RPMI8226 (cell line): ENCODE data around the gene CERK.

ENCODE experiments used
- DNase-seq: peaks from one replicate; pipeline ENCODE4 v3.0.0-alpha.2; 2015

CERK gene

DNA sequence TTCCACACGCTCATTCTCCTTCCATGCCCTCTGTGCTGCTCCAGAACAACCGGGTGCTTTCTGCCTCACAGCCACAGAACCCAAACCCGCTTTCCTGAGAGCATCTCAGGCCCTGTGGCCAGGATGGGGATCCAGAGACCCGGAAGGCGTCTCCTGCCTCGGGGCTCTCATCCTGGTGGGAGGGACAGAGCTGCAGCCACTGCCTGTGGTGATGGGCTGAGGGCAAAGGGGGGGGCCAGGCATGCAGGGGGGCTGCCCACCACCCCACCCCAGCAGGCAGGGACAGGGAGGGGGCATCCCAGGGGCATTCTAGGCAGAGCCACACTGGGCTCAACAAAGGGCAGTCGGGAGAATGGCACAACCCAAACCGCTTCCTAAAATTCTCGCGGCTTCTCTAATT lies 41.4 kb downstream of the CERK start:
- DNase-seq, result no peak

DNA sequence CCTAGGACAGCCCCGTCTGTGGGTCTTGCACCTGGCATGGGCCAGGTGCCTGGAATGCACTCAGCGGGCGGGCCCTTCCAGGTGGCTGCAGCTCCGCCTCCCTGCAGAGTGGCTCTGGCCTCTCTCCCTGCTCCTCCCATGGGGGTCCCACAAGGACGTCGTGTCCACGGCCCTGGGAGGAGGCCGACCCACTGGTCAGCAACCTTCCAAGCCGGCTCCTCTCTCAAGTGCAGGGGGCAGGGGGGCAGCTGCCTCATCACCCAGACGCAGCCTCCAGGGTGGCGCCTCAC lies 41.9 kb downstream of the CERK start:
- DNase-seq, result no peak

DNA sequence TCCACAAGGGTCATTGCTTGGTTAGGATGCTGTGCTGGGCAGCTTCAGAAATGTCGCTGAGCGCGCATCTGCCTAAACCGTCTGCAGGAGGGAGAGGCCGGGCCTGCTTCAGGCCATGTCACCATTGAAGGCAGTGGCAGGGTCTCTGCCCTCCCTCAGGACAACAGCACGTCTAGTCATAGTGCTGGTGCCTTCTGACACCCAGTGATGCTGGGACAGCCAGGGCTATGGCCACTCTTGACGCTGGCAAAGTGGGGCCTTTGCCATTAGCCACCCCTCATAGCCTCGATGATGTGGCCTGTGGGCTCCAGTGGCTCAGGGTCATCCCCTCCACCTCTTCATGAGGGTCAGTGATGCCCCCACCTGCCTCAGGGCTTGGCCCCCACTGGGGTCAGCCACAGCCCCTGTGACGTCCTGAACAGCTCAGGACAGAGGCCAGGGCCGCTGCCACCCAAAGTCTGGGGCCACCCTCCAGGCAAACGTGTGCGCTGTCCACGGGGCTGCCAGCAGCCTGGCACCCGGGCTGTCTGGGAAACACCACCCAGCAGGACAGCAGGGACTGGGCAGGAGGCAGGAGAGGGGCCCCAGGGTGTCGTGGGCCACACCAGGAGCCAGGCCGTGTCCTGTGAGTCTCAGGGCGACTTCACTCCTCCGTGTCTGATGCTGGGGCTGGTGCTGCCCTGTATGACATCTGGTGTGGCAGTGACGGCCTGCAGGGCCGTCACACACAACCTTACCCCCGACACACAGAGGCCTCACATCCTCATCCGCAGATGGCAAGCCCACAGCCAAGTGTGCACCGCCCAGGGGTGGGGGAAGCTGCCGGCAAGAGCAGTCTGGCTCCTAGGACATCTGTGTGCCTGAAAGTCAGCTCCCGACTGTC lies 42.5 kb downstream of the CERK start:
- no peak for DNase-seq

DNA sequence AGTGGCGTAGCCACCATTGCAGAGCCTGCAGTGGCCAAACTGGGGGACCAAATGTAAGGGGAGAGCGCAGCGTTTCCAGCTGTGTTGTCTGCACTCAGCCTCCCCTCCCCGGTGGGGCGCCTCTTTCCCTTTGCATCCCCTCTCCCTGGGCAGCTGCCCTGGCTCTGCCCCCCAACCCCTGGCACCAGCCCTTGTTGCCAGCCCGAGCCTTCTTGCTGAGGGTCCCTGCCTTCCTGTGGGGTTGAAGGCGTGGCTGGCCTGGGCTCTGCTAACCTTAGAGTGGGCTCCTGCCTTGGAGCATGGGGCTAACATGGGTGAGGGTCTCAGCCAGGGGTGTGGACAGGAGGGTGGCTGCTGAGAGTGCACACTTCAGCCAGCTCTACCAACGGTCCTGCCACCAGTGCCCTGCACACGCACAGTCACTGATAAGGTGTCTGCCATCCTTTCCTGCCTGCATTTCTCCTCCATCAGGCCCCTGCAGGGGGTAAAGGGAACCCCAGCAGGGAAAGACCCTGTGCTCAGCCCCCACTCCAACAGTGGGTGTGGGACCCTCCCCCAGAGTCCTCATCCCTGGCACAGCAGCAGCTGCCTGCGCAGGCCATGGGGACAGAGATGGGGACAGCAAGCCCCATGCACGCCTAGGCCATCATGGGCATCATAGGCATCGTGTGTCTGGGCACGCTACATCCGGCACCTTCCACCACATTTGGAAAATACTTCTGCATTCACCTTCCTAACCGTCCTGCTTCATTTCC lies 43.5 kb downstream of the CERK start:
- no peak for DNase-seq

DNA sequence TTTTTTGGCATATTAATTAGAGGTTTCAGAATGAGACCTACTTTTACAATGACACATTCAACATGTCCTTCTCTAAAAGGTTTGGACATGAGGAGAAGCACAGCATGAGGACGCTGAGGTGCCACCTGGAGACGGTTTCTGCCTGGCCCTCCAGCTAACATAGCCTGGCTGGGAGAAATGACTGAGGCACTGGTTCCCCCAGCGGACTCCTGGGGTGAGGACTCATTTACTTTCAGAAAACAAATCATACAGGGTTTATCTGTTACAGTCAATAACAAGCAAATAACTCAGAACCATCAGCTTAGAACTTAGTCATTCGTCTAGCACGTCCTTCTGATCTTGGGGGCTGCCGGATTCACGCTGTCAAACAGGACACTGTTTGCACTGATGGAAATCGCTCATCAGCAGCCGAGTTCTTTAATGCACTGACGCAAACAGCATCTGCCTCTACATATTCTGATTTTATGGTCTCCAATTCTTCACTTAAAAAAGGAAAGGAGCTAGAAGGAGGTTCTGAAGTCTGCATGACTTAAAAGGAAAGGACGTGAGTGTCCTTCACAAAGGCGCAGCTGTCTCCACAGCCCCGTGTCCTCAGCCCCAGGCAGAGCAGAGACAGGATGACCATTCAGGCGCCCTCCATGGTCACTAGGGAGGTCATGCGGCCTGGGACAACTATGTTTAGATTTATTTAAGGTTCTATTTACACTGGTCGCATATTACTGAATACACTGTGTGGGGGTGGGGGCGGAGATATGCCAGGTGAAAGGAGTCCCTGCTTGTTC lies 44.2 kb downstream of the CERK start:
- DNase-seq, result no peak

DNA sequence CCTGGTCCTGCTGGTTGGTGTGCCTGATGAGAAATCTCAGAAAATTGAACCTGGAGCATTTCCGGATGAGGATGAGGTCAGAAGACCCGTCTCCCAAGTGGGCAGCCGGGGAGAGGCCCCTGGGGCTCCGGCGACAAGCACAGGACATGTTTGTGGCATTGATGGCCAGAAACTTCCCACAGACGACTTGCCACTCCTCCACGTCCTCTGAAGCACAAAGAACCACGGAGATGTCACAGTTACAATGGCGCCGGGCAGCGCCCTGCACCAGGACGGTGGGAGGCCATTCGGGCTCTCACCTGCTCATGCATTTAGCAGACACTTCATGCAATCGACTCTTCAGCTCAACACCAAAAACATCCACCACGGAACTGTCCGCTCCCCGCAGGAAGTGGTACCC lies 46.5 kb downstream of the CERK start:
- no peak for DNase-seq

DNA sequence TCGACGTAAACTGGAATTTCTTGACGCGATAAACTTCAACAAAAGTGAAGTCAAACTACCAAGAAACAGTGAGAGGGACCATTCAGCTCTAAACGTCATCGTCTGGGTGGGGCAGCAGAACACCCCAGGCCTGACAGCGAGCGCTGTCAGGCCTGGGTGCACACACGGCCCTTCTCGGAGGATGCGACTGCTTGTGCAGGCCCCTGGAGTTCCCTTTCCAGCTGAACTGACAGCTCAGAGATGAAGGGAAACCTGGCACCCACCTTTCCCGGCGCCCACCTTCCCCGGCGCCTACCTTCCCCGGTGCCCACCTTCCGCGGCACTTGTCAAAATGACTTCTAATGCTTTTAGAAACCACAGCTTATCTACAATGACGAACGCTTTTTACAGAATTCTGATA lies 47.9 kb downstream of the CERK start:
- no peak for DNase-seq

DNA sequence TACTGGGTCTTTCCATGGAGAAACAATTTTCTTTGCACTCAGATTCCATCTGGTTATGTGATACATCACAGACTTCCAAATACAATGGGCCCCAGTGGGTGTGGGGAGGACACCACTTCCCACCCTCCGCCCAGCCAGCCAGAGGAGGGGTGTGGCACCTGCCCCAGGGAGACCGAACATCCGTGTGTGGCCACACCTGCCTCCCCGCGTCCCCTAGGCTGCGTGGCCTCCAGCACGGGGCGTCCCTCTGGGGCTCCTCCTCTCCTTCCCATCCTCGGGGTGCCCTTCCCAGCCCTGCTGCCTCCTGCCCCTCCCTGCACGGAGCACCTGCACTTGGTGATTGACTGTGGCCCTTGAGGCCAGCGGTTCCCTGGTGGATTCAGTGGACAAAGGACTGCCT lies 49.1 kb downstream of the CERK start:
- no peak for DNase-seq

DNA sequence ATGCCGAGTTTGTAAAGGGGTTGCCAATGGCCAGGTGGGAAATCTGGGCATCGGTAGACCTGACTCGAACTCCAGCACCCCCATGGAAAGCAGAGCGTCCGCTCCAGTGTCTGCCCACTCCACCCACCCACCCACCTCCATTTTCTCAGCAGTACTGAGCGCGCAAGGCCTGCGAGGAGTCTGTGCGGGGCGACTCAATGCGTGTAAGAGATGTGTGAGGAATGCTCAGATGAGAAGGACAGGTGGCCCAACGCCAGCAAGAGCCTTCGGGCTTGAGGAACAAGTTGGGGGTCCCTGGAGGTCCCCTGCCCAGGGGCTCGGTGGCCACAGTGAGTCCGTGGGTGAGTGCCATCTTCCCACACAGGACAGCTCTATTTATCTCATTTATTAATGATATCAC lies 50.6 kb downstream of the CERK start:
- no peak for DNase-seq

DNA sequence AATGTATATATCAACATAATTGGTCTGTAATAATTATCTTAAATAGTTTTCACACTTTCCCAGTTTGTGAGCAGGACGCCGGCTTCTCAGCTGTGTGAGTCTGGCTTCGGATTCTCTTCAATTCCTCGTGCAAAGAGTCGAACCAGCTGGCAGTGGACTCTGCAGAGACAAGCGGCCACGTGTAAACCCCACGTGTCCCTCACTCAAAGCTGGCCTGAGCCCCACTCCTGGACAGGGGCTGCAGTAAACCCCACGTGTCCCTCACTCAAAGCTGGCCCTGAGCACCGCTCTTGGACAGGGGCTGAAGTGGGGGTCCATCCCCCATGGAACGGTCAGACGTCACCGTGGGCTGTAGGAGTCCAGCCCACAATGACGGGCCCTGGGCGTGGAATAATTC lies 51.0 kb downstream of the CERK start:
- DNase-seq, result no peak

DNA sequence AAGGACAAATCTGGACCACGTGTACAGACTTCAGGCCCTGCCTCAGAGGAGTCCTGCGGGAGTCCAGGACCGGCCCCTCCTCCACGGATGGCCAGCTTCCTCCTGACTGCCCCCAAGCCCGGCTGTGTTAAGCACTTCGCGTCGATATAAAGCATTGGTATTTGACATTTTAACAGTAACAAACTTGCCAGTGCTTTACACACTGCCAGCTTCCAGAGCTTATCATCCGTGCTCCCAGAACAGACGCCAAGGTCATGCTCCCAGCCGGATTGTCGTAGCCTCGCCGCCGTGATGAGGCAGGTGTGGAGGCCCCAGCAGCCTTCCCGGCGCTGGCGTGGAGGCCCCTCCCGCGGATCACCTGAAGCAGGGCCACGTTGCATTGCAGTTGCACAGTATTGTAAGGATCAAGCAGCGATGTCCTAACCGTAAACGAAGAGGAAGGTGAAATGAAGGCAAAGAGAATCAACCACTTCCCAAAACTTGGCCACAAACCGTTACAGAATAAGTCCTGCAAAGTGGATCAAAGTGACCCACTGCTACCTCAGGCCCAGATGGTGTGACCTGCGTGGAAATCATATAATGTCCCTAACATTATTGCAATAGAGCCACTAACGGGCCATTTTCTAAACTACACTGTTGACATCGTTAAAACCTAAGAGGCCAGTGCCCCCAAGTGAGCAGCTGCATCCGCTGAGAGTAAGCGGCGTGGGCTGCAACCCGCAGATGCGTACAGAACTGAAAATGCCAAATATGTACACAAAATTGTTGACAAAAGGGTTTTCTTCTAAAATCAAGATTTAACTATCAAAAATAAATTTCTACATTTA lies 51.6 kb downstream of the CERK start:
- DNase-seq, result no peak

DNA sequence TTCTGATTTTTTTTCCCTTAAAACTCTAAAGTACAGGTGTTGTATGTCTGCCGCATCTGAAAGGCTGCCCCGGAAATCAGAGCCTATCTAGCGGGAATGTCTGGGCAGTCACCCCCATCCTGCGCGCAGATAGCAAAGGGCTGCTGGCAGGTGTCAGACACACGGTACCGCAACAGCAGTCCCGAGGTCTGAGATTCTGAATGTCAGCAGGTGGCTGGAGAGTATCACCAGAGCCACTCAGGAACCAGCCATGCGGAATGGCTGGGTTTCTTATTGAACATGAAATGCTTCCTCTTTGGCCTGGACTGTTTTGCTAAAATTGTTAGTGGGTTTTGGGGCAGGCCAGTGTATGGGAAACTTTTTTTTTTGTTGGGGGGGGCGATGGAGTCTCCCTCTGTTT lies 53.3 kb downstream of the CERK start:
- no peak for DNase-seq

DNA sequence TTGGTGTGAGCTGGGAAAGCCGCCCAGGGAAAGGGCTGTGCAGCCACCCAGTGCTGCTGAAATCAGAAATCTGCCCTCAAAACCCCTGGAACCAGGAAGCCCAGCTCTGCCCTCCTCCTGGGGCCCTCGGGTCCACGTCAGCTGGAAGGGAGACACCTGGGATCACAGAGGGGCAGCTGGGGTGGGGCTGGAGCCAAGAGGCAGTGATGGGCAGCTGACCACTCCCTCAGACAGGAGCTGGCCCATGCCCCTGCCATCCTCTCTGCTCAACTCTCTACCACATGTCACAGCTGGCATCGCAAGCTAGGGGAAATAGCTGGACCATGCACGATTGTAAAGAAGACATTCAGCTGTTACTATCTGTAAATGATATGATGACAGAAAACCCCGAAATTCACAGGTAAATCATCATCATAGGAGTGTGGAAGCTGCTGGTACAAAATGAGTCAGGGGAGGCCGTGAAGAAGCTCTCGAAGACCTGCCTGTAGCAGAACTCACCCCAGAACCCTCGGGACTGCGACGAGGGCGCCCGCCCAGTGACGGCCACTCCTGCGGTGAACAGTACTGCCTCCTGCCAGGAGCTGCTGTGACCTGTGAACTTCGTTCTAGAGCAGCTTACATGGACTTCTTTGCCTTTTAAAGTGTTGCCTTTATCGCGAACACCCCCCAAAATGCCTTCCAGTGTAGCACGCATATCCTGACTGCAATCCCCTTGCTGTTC lies 55.9 kb downstream of the CERK start:
- no peak for DNase-seq

DNA sequence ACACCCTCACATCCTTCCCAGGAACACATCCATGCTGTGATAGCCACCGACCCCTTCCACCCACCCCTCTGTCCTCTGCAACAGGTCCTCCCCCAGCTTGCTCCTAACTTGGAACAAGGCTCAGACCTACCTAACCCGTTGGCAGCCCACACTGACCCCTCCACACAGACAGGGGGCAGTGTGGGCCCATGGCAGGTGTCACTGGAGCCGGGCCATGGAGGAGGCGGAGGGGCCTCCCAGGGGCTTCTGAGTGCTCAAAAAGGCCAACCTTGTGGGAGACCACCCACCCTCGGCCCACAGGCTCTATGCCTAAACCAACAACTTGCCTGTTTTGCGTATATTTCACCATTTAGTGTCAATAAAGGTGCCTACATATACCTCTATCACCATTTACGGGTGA lies 57.0 kb downstream of the CERK start:
- DNase-seq, result peak; percentile 19

DNA sequence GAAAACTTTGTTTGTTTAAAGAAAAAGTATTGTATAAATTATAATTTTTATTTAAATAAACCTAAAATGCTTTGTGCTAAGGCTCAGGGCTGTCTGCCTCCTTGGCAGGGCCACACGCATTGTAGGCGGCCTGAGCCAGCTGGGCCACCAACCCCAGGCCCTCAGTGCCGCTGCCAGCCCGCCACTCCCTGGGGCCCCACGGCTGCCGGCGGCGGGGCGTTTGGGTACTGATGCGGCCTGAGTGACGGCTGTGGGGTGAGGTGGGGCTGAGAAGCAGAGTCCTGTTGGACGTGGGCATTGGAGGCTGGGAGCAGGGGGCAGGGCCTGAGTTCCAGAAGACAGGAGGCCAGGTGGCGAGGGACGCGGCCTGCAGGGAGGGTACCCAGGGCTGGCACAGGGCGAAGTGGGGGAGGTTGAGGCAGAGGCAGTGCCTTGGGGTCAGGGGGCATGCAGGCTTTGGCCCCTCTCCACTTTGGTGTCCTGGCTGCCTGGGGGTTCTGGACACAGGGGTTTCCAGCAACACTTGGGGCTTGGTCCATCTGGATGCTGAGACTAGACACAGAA lies 58.3 kb downstream of the CERK start:
- no peak for DNase-seq

DNA sequence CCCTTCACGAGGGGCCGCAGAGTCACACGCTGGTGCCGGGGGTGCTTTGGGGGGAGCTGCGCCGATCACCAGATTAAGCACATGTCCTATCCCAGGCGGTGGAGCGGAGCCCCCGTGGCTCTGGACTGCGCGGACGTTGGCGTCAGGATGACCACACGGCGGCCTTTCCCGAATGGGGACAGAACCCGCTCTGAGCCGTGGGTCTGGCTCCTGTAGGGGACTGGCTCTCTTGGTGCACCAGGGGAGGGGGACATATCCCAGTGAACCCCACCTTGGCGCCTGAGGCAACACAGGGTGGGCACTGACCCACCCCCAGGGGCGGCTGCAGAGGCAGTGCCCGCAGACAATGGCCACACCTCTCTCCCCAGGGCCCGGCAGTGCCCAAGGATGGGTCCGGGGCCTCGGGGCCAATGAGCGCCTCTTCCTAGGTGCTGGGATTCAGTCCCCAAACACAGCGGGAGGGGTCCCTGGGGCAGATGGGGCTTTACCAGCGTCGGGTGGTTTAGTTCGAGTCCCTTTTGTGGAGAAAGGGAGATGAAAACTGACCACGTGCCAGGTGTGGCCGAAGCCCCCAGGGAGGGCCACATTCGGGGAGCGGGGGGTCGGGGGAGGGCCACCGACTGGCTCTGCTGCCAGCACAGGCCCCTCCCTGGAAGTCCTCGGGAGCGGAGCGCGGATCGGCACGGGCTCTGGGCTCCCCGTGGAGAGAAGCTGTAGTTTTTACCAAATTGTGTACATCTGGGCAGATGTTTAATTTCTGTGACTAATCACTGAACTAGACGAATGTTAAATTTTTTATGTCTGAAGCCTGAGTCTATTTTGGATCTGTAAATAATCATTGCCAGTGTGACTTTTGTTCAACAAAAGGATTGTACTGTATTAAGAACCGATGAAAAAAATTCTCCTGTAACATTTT lies 59.0 kb downstream of the CERK start:
- no peak for DNase-seq

DNA sequence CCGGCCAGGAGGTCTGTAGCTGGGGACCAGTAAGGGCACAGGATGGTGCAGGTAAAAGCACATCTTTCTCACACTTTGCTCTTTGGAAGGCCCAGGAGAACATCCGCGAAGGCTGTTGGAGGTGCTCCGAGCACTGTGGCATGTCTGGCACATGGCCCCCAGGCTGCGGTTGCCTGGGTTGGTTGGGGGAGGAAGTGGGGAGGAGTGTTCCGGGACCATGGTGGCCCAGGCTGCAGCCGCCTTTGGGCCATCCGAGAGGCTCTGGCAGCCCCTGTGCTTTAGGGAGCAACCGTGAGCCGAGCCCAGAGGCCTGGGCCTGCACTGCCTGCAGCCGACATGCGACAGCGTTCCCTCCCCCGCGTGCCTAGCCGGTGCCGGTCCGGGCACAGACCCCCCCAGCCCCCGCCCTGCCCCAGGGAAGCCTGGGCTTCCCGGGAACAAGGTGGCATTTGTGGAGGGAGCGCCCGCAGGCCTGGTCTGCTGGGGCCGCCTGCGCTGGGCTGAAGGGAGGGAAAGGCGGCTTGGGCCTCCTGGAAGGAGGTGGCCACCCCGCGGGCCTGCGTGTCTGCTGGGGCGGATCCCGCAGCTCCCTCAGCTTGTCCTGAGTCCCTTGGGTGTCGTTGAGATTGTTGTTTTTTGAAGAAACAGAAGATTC lies 59.9 kb downstream of the CERK start:
- no peak for DNase-seq

DNA sequence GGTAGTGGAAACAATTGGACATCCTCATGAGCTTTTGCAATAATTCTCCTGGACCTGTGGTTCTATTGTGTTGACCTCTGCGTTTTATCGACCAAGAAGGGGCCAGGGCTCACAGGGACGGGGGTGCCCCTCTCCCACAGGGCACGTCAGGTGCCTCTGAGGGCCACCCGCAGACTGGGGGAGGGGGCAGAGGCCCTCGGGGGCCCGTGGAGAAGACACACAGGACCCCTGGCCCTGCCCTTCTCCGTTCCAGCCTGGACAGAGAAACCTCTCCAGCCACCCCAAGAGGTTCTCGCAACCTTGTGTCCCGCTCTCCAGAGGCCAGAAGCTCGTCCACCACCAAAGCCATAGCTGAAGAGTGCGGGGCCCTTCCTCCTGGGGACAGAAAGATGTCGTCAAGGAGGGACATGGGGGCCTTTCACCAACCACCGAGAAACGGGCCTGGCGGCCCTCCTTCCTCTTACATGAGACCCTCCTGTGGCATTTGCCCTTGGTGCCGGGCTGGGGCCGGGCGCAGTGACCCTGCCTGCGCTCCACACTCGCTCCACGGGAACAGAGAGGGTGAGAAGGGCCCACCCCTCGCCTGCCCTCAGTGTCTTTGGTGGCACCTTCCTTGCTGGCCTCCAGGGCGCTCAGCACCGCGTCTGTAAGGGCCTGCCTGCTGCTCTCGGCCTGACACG lies 60.6 kb downstream of the CERK start:
- DNase-seq, result no peak

DNA sequence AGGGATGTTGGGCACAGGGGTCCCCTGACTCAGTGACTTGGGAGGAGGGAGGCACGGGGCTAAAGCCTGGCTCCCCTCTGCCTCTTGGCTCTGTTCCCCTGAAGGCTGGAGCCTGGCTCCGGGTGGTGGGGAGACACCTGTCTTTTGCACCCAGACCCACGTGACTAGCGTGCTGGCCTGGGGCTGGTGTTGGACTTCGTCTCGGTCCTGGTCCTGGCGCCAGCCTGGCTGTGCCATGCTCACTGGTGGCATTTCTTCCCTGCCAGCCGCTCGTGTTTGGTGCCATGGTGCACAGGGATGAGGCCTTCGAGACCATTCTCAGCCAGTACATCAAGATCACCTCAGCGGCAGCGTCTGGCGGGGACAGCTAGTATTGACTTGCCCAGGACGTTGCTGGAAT lies 61.2 kb downstream of the CERK start:
- no peak for DNase-seq

DNA sequence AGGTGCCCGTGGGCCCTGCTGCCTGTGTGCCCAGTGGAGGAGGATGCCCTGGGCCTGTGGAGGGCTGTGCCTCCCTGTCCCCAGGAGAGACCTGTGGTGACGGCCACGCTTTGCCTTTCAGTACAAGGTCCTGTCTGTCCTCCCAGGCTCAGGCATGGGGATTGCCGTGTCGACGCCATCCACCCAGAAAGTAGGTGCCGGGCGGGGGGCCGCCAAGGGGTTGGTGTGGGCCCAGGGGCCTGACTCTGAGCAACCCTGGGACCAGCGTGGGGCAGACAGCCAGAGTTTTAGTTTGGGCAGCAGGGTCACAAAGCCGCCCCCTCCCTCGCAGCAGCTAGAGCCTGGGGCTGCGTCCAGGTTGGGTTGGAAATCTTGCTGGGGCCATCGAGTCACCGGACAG lies 61.6 kb downstream of the CERK start:
- DNase-seq, result no peak
